Lower leg skin (tissue), 4 donors: ENCODE data around the gene CMSS1. TPM values are rescaled to one million over a fixed set of nuclear protein-coding genes. Genes with fewer than 3 reads are reported as not detected.

ENCODE experiments used
- DNase-seq, 2 donors: peaks; one replicate each; pipeline ENCODE4 v3.0.0-alpha.2; 2019; ENCODE audit warnings: low spot score in 2 of 2
- H3K4me3 ChIP-seq: fragments of 200-600 bp; sonication (generic); 2 replicates; pipeline ENCODE4 v1.5.1; 2017; ENCODE audit warnings: mild to moderate bottlenecking, low read depth; ENCODE audit not compliant: poor library complexity, severe bottlenecking
- POLR2A ChIP-seq, 2 donors: fragments of 450-650 bp; IDR thresholded peaks; one replicate each; pipeline ENCODE4 v1.6.1; 2016 to 2017; ENCODE audit warnings: antibody characterized with exemption in 2 of 2, mild to moderate bottlenecking in 1 of 2, moderate library complexity in 1 of 2
- WGBS, 2 donors: methylation state at CpG; one replicate each; pipeline ENCODE4 v1.1.5; 2018; 5-methylcytosine and 5-hydroxymethylcytosine counted together
- intact Hi-C: fragments of 100-400 bp; cut with DNase I; formaldehyde crosslinking; loops from one replicate; pipeline ENCODE4 v1.15.0; 2023; ENCODE audit warnings: low total_unique reads
- total RNA-seq, 4 donors: library from RNA; depleted of rRNA; stranded (reverse); fragments of >200 nt; gene quantifications; one replicate each; pipeline ENCODE4 v1.1.0, GENCODE V29; 2016
- TF ChIP-seq, protein P1 (sequence below), 3 donors: fragments of 450-650 bp; IDR thresholded peaks; one replicate each; pipeline ENCODE4 v1.5.1; 2016; ENCODE audit warnings: antibody characterized with exemption in 3 of 3, mild to moderate bottlenecking in 3 of 3, moderate library complexity in 2 of 3

CMSS1 gene
- total RNA-seq, 4 donors from 2014 or later: 3.7 to 13.2 (median 7.5) TPM

DNA sequence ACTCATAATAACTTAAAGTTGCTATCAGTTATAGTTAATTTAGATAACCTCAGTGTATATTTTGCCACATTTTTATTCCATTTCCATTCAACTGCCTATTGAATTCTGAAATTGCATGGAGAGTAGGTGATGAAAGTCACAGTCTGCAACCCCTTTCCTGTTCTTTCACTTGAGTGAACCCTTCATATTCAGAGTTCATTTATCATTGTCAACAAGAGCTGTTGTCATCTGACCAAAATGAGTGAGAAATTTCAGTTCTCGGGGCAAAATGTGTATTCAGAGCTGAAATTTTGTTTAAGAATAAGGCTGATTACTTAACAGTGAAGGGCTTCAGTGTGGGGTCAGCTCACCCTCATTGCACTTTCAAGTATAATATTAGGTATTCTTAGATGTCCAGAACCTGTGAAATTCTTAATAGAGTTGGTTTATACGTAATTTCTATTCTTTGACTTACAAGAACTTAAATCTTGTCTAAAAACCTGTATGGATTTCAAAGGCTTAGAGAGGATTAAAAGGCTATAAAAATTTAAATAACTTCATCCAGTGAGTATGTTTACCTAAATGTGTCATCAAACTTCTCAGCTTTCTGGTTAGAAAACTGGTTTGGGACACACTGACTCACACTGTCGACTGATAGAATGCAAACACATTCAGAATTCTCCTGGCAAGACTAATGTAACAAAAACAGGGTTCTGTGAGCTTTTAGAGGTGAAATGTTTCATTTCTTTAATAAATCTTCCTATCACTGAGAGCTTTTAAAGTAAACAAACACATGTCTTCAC is 92.2 kb downstream of the CMSS1 start:
- DNase-seq: no peak
- intact Hi-C loops: no loop called here
- WGBS, 2 donors: 61 to 66% methylated on average over 3 of the region's 3 CpGs
- H3K4me3 ChIP-seq: no peak overlapping the region
- TF ChIP-seq, protein P1, sequence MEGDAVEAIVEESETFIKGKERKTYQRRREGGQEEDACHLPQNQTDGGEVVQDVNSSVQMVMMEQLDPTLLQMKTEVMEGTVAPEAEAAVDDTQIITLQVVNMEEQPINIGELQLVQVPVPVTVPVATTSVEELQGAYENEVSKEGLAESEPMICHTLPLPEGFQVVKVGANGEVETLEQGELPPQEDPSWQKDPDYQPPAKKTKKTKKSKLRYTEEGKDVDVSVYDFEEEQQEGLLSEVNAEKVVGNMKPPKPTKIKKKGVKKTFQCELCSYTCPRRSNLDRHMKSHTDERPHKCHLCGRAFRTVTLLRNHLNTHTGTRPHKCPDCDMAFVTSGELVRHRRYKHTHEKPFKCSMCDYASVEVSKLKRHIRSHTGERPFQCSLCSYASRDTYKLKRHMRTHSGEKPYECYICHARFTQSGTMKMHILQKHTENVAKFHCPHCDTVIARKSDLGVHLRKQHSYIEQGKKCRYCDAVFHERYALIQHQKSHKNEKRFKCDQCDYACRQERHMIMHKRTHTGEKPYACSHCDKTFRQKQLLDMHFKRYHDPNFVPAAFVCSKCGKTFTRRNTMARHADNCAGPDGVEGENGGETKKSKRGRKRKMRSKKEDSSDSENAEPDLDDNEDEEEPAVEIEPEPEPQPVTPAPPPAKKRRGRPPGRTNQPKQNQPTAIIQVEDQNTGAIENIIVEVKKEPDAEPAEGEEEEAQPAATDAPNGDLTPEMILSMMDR (IDR thresholded peaks at IDR 0.05): no peak
- TF ChIP-seq POLR2A (IDR thresholded peaks at IDR 0.05): no peak

- DNase-seq: no peak
- no peak overlapping the region for H3K4me3 ChIP-seq
- WGBS, 2 donors: 73 to 82% methylated on average over 4 of the region's 4 CpGs
- no peak for TF ChIP-seq POLR2A (IDR thresholded peaks at IDR 0.05)
- TF ChIP-seq, protein P1 (IDR thresholded peaks at IDR 0.05): no peak
- intact Hi-C loops: no loop called here
Measured at GRCh38 chr3:99910752-99911290, 93.2 kb downstream of the CMSS1 start.

- intact Hi-C loops: no loop called here
- H3K4me3 ChIP-seq: no peak overlapping the region
- no peak for DNase-seq
- TF ChIP-seq, protein P1 (IDR thresholded peaks at IDR 0.05): no peak
- TF ChIP-seq POLR2A (IDR thresholded peaks at IDR 0.05): no peak
- 65 to 72% methylated on average over 3 of the region's 3 CpGs for WGBS, 2 donors
Measured at GRCh38 chr3:99911433-99911832, 93.8 kb downstream of the CMSS1 start.

DNA sequence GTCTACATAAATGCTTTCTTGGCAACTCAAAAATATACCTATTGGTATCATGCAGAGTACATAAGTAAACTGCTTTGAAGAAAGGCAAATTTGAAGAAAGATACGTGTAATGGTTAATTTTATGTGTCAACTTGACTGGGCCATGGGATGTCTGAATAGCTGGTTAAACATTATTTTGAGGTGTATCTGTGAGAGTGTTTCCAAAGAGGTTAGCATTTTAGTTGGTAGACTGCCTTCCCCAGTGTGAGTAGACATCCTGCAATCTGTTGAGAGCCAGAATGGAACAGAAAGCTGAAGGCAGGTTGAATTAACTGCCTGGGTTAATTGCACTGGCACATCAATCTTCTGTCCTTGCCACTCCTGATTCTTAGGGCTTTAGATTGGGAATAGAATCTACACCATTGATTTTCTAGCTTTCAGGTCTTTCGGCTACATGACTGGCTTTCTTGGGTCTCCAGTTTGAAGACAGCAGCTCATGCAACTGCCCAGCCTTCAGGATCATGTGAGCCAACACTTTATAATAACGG is 98.3 kb downstream of the CMSS1 start:
- no peak for TF ChIP-seq POLR2A (IDR thresholded peaks at IDR 0.05)
- TF ChIP-seq, protein P1 (IDR thresholded peaks at IDR 0.05): no peak
- no peak overlapping the region for H3K4me3 ChIP-seq
- DNase-seq: no peak
- WGBS, 2 donors: 96 to 97% methylated on average over 3 of the region's 3 CpGs
- intact Hi-C loops: no loop called here

DNA sequence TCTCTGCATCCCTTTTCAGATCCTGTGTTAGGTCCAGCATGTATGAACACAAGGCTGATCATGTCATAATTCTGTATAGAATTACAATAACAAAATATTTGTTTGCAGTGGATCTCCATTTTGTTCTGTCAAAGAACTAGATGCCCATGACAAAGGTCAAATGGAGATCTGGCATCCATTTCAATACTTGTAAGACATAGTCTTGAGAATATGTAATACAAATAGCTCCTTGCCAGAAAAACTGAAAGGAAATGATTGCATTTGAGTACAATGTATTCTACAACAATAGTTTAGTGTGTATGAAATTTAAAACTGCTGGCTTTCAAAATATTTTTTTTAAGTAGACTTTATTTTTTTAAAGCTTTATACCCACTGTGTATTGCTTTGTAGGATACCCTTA is 101.1 kb downstream of the CMSS1 start:
- H3K4me3 ChIP-seq: no peak overlapping the region
- no peak for DNase-seq
- TF ChIP-seq POLR2A (IDR thresholded peaks at IDR 0.05): no peak
- TF ChIP-seq, protein P1 (IDR thresholded peaks at IDR 0.05): no peak
- intact Hi-C loops: no loop called here
